Immature natural killer cell (primary cell): ENCODE results near the gene MXD4. TPM values are rescaled to one million over a fixed set of nuclear protein-coding genes. Genes with fewer than 3 reads are reported as not detected.

Experiments
- DNase-seq, 3 donors: peaks; one replicate each; pipeline ENCODE4 v3.0.0; 2022; ENCODE audit warnings: mixed read lengths in 1 of 3
- H3K27ac Mint-ChIP-seq, 6 donors: one replicate each; pipeline ENCODE4 v1.8.0; 2020; ENCODE audit warnings: mixed read lengths in 6 of 6, mild to moderate bottlenecking in 5 of 6, inconsistent platforms in 4 of 6, moderate library complexity in 3 of 6
- H3K27me3 Mint-ChIP-seq, 3 donors: one replicate each; pipeline ENCODE4 v1.8.0; 2020 to 2021; ENCODE audit warnings: low read depth in 3 of 3, mild to moderate bottlenecking in 3 of 3, mixed read lengths in 3 of 3, moderate library complexity in 3 of 3, inconsistent platforms in 1 of 3
- H3K36me3 Mint-ChIP-seq, 3 donors: one replicate each; pipeline ENCODE4 v1.8.0; 2020; ENCODE audit warnings: mixed read lengths in 3 of 3, inconsistent platforms in 2 of 3, mild to moderate bottlenecking in 2 of 3
- H3K4me1 Mint-ChIP-seq, 2 donors: one replicate each; pipeline ENCODE4 v1.8.0; 2020; ENCODE audit warnings: inconsistent platforms in 2 of 2, mild to moderate bottlenecking in 2 of 2, mixed read lengths in 2 of 2, moderate library complexity in 1 of 2
- H3K4me3 Mint-ChIP-seq, 5 donors: one replicate each; pipeline ENCODE4 v1.8.0; 2020; ENCODE audit warnings: mild to moderate bottlenecking in 5 of 5, mixed read lengths in 5 of 5, inconsistent platforms in 3 of 5, moderate library complexity in 3 of 5
- H3K9me3 Mint-ChIP-seq, 6 donors: one replicate each; pipeline ENCODE4 v1.8.0; 2020; ENCODE audit warnings: mild to moderate bottlenecking in 6 of 6, mixed read lengths in 6 of 6, inconsistent platforms in 4 of 6, moderate library complexity in 3 of 6
- polyA plus RNA-seq, 3 donors: library from polyadenylated mRNA; unstranded; fragments of 300-500 nt; fragmentation: Illumina TruSeq; gene quantifications; one replicate each; pipeline ENCODE4 v1.2.3, GENCODE V29; 2021

Gene MXD4
- polyA plus RNA-seq, 3 donors from 2014 or later = 55.0 to 56.1 (median 55.0) TPM

GRCh38 chr4:2269206-2269531 is 7.3 kb upstream of the MXD4 start:
- Mint-ChIP-seq H3K4me3 (no peak overlapping the region), H3K36me3 (peaks cover 3 to 7% (median 7%) of the 10 kb centered on the region in 3 donors), H3K27me3 (peaks cover 0 to 3% (median 2%) of the 10 kb centered on the region in 3 donors), H3K9me3 (no peaks in the 10 kb centered on the region), H3K27ac (no peak overlapping the region), H3K4me1 (peaks cover 7 to 13% of the 10 kb centered on the region in 2 donors)
- DNase-seq = no peak

GRCh38 chr4:2268357-2269205 is 6.7 kb upstream of the MXD4 start:
- no peak for DNase-seq
- H3K4me3 Mint-ChIP-seq = no peak overlapping the region
- peaks cover 3 to 7% (median 7%) of the 10 kb centered on the region in 3 donors for H3K36me3 Mint-ChIP-seq
- H3K27ac Mint-ChIP-seq = no peak overlapping the region
- peaks cover 0 to 3% (median 2%) of the 10 kb centered on the region in 3 donors for H3K27me3 Mint-ChIP-seq
- H3K4me1 Mint-ChIP-seq = peaks cover 8 to 13% of the 10 kb centered on the region in 2 donors
- no peaks in the 10 kb centered on the region for H3K9me3 Mint-ChIP-seq

- Mint-ChIP-seq H3K4me3 (no peak overlapping the region), H3K36me3 (peaks cover 0 to 7% (median 7%) of the 10 kb centered on the region in 3 donors)
Observed at GRCh38 chr4:2267841-2268240, 5.9 kb upstream of the MXD4 start.

GRCh38 chr4:2267320-2267811 is 5.5 kb upstream of the MXD4 start:
- Mint-ChIP-seq H3K4me3 (no peak overlapping the region), H3K27ac (no peak overlapping the region), H3K36me3 (peaks cover 0 to 6% (median 5%) of the 10 kb centered on the region in 3 donors), H3K27me3 (peaks cover under 1 to 3% (median 3%) of the 10 kb centered on the region in 3 donors), H3K4me1 (peaks cover 2 to 7% of the 10 kb centered on the region in 2 donors), H3K9me3 (no peaks in the 10 kb centered on the region)
- DNase-seq = no peak

More at GRCh38 chr4:2267841-2268240, 5.9 kb upstream of the MXD4 start:
- Mint-ChIP-seq H3K4me1 (peaks cover 7 to 9% of the 10 kb centered on the region in 2 donors), H3K27me3 (peaks cover 2 to 3% (median 3%) of the 10 kb centered on the region in 3 donors), H3K9me3 (no peaks in the 10 kb centered on the region), H3K27ac (no peak overlapping the region)
- DNase-seq = no peak

GRCh38 chr4:2266821-2267220 is 4.9 kb upstream of the MXD4 start:
- H3K27ac Mint-ChIP-seq = no peak overlapping the region
- H3K36me3 Mint-ChIP-seq = peaks cover 0 to 5% (median 4%) of the 10 kb centered on the region in 3 donors
- peaks cover 0 to 5% (median 3%) of the 10 kb centered on the region in 3 donors for H3K27me3 Mint-ChIP-seq
- H3K9me3 Mint-ChIP-seq = no peaks in the 10 kb centered on the region
- no peak overlapping the region for H3K4me3 Mint-ChIP-seq
- H3K4me1 Mint-ChIP-seq = peaks cover 0 to 5% of the 10 kb centered on the region in 2 donors
- no peak for DNase-seq

- H3K9me3 Mint-ChIP-seq = no peaks in the 10 kb centered on the region
- H3K36me3 Mint-ChIP-seq = peaks cover 0 to 5% (median 4%) of the 10 kb centered on the region in 3 donors
- peaks cover 0 to 5% of the 10 kb centered on the region in 2 donors for H3K4me1 Mint-ChIP-seq
- H3K4me3 Mint-ChIP-seq = no peak overlapping the region
- DNase-seq = no peak
- H3K27ac Mint-ChIP-seq = peak overlapping the region in 1 of 6 donors; percentile 57
- H3K27me3 Mint-ChIP-seq = peaks cover 0 to 3% (median 3%) of the 10 kb centered on the region in 3 donors
Observed at GRCh38 chr4:2266181-2266580, 4.3 kb upstream of the MXD4 start.

- no peak overlapping the region for H3K27ac Mint-ChIP-seq
- no peak overlapping the region for H3K4me3 Mint-ChIP-seq
- H3K27me3 Mint-ChIP-seq = peaks cover 0 to 3% (median 2%) of the 10 kb centered on the region in 3 donors
- no peaks in the 10 kb centered on the region for H3K9me3 Mint-ChIP-seq
- no peak for DNase-seq
- H3K4me1 Mint-ChIP-seq = peaks cover 0 to 6% of the 10 kb centered on the region in 2 donors
- peaks cover 0 to 5% (median 4%) of the 10 kb centered on the region in 3 donors for H3K36me3 Mint-ChIP-seq
Observed at GRCh38 chr4:2265113-2266110, 3.5 kb upstream of the MXD4 start.

- Mint-ChIP-seq H3K36me3 (peaks cover 0 to 3% (median 2%) of the 10 kb centered on the region in 3 donors), H3K4me1 (peaks cover 0 to 9% of the 10 kb centered on the region in 2 donors), H3K27me3 (peaks cover 2 to 3% (median 2%) of the 10 kb centered on the region in 3 donors), H3K27ac (peak overlapping the region in 1 of 6 donors; percentile 68), H3K9me3 (no peaks in the 10 kb centered on the region), H3K4me3 (no peak overlapping the region)
- DNase-seq = no peak
Observed at GRCh38 chr4:2264481-2265041, 2.7 kb upstream of the MXD4 start.

GRCh38 chr4:2263926-2264321 is 2.0 kb upstream of the MXD4 start:
- Mint-ChIP-seq H3K27ac (peak overlapping the region in 3 of 6 donors; percentile 61 to 75 (median 68)), H3K4me1 (peaks cover 0 to 9% of the 10 kb centered on the region in 2 donors), H3K9me3 (no peaks in the 10 kb centered on the region), H3K36me3 (no peaks in the 10 kb centered on the region), H3K27me3 (peaks cover 2 to 3% (median 3%) of the 10 kb centered on the region in 3 donors), H3K4me3 (peak overlapping the region in 3 of 5 donors; percentile 44 to 84 (median 78))
- no peak for DNase-seq

GRCh38 chr4:2262944-2263250 is 988 bp upstream of the MXD4 start:
- Mint-ChIP-seq H3K4me3 (peak overlapping the region; percentile 75 to 84 (median 78)), H3K27ac (peak overlapping the region; percentile 70 to 91 (median 79)), H3K4me1 (peaks cover 0 to 9% of the 10 kb centered on the region in 2 donors)

GRCh38 chr4:2262145-2262943 is 435 bp upstream of the MXD4 start:
- peaks cover 3 to 8% (median 8%) of the 10 kb centered on the region in 3 donors for H3K27me3 Mint-ChIP-seq
- H3K4me1 Mint-ChIP-seq = peaks cover 0 to 9% of the 10 kb centered on the region in 2 donors
- no peaks in the 10 kb centered on the region for H3K9me3 Mint-ChIP-seq
- H3K27ac Mint-ChIP-seq = peak overlapping the region; percentile 70 to 91 (median 84)
- H3K36me3 Mint-ChIP-seq = no peaks in the 10 kb centered on the region
- peak overlapping the region; percentile 78 to 84 (median 78) for H3K4me3 Mint-ChIP-seq
- DNase-seq = peak; percentile 99

More at GRCh38 chr4:2262944-2263250, 988 bp upstream of the MXD4 start:
- Mint-ChIP-seq H3K36me3 (no peaks in the 10 kb centered on the region), H3K27me3 (peaks cover 2 to 5% (median 3%) of the 10 kb centered on the region in 3 donors), H3K9me3 (no peaks in the 10 kb centered on the region)
- no peak for DNase-seq

- Mint-ChIP-seq H3K9me3 (no peaks in the 10 kb centered on the region), H3K36me3 (no peaks in the 10 kb centered on the region), H3K4me1 (peaks cover 0 to 9% of the 10 kb centered on the region in 2 donors), H3K27me3 (peaks cover 3 to 10% (median 9%) of the 10 kb centered on the region in 3 donors), H3K27ac (peak overlapping the region in 4 of 6 donors; percentile 19 to 75 (median 50)), H3K4me3 (peak overlapping the region; percentile 41 to 84 (median 61))
- DNase-seq = peak; percentile 55 to 67 (median 66)
Observed at GRCh38 chr4:2261110-2261852, 628 bp downstream of the MXD4 start.
